22Rv1 (cell line): ENCODE measurements around the gene SEMA5A.
A peak's percentile ranks its signal among the peaks of the same experiment; 100 is the strongest.

ENCODE experiments used
- H3K27ac ChIP-seq: fragments of 450-650 bp; 2 replicates; pipeline ENCODE4 v1.5.1; 2017
- ZFX ChIP-seq: fragments of 450-650 bp; IDR thresholded peaks from 2 replicates; pipeline ENCODE4 v1.6.1; 2017; ENCODE audit warnings: antibody characterized with exemption, borderline replicate concordance
- TF ChIP-seq, protein P1 (sequence below): fragments of 450-650 bp; IDR thresholded peaks from 2 replicates; pipeline ENCODE4 v1.5.1; 2017; ENCODE audit warnings: mild to moderate bottlenecking

Gene SEMA5A

DNA sequence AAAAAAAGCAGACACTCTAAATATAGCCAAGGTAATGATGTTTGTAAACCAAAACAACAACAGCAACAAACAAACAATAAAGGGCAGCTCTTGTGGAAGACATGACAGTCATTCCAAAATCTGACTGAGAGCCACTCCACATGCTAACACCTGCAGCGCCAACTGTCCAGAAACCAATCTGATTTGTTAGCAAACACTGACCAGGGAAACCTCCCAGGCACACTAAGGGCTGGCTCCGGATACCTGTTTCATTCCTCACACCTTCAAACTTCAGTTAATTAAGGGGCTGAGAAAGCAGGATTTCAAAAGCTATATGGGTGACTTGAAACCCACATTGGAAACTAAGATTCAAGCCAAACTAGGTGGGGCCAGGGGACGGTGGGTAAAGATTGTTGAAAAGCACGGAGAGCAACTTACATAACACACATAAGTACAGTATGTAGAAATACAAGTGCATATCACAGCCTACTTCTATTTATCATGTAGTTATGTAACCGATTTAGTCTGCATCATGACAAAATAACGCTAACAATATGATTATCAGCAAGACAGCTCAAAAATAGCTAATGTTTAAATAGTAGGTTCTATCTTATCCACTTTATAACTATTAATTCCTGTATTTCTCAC, 203.6 kb downstream of the SEMA5A start:
- TF ChIP-seq ZFX = no peak
- no peak overlapping the region for H3K27ac ChIP-seq

DNA sequence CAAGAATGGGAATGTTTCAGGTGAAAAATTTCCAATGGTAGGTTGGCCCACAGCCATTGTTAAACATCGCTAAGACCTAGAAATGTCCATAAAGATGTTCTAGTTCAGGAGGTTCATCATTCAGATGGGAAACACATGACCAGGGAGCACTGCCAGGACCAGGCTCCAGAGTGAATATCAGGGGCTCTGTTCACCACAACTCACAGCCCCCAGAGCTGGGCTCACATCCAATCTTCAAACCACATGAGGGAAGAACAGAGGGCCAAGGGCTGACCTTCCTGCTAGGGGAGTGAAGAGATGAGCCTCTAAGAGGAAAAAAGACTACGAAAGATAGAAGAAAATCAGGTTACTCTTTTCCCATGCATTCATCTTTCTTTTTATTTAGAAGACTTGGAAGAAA, 205.8 kb downstream of the SEMA5A start:
- H3K27ac ChIP-seq = no peak overlapping the region
- TF ChIP-seq, protein P1, sequence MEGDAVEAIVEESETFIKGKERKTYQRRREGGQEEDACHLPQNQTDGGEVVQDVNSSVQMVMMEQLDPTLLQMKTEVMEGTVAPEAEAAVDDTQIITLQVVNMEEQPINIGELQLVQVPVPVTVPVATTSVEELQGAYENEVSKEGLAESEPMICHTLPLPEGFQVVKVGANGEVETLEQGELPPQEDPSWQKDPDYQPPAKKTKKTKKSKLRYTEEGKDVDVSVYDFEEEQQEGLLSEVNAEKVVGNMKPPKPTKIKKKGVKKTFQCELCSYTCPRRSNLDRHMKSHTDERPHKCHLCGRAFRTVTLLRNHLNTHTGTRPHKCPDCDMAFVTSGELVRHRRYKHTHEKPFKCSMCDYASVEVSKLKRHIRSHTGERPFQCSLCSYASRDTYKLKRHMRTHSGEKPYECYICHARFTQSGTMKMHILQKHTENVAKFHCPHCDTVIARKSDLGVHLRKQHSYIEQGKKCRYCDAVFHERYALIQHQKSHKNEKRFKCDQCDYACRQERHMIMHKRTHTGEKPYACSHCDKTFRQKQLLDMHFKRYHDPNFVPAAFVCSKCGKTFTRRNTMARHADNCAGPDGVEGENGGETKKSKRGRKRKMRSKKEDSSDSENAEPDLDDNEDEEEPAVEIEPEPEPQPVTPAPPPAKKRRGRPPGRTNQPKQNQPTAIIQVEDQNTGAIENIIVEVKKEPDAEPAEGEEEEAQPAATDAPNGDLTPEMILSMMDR = no peak
- TF ChIP-seq ZFX = no peak

DNA sequence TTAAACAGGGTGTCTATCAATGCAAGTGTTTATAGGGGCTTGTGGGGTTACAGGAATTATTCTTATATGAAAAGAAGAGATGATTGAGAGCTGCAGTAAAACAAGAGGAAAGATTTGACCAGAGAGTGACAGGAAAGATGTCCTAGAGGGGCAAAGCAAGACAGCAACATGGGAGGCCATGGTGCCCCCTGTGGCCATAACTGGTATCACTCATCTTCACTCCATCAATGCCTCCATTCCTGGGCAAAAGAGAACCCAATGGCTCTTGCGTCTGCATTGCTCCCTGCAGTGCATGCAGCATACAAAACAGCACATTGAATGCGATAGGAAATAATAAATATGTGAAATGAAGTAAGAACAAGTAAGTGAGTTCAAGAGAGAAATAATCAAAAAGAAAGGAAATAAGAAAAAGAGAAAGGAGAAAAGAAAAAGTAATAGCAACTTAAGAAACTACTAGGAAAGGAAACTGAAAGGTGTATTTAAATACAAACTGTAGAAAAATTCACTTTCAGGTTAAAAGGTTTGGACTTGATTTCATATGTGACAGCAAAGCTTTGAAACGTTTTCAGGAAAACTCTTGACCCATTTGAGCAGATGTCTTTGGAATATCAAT, 206.6 kb downstream of the SEMA5A start:
- no peak overlapping the region for H3K27ac ChIP-seq
- TF ChIP-seq, protein P1 = peak; percentile 71
- no peak for TF ChIP-seq ZFX

DNA sequence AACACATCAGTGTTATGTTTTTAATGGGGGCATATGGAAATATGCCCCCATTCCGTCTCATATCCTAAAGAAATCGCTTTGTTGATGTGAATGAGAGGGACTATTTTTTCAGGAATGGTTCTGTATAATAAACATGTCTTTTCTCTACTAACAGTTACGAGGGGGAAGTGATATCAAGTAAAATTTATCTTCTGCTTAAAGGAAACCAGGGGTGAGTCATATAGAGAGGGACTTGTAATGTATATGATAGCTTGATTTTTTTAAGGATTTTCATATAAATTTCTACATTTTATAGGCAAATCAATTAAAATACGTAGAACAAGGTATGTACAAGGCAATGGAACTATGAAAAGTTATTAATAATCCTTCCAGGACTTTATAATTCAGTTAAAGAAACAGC, 207.1 kb downstream of the SEMA5A start:
- TF ChIP-seq, protein P1 = no peak
- no peak for TF ChIP-seq ZFX

DNA sequence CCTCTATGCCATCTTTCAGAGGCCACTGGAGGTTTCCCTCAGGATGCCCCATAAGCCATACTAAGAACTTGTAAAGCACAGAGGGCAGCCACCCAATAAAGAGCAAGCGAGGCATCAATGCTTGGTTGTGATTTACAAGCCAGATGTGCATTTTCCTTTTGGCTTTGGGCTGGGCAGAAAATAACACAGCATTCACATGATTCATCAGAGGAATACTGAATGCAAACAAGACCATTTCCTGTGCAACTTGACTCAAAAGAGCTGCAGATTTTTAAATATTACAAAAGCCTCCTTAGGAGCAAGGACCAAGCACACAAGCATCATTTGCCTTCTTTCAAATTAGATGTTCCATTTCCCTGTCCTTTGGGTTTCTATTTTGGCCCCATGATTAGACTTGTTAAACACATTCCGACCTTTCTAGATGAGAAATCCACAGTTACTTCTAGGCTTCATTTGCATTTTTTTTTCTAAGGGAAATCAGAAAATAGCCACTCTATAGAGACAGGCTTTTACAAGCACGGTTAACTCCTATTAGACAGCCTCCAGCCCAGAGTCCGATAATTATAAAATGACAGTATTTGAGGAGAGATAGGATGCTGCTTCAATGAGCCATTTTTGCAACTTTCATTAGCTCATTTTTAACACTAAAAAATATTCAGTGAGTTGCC, 207.8 kb downstream of the SEMA5A start:
- TF ChIP-seq ZFX = no peak
- TF ChIP-seq, protein P1 = no peak
- no peak overlapping the region for H3K27ac ChIP-seq

More for the DNA sequence above, 207.1 kb downstream of the SEMA5A start:
- H3K27ac ChIP-seq = no peak overlapping the region

DNA sequence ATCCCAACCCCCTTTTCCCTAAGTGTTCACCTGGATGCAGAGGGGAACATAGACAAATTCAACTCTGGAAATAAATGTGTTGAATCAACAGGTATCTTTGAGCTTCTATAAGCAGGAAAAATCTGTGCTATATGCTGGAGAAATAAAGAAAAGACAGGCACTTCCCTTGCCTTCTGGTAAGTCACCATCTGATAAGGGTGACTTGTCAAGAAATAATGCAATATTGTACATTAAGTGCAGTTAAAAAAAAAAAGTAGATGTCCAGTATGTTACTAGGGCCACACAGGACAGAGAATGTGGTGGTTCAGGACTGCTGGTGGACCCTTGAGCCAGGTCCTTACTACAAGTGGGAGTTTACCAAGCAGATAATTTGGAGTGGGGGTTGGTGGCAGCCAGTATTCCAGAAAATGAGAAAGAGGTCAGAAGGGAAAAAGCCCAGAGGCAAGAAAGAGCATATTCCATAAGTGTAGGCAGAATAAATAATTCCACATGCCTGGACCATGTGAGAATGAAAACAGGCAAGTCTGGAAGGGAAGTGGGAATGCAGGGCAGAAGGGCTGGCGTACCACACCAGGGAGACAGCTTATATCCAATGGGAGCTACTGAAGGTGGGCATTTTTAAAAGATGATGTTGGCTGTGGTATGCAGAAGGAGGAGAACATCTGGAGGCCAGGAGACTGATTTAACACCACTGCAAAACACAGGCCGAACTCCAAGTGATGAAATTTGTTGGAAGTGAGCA, 209.9 kb downstream of the SEMA5A start:
- no peak for TF ChIP-seq ZFX
- TF ChIP-seq, protein P1 = no peak
- no peak overlapping the region for H3K27ac ChIP-seq

DNA sequence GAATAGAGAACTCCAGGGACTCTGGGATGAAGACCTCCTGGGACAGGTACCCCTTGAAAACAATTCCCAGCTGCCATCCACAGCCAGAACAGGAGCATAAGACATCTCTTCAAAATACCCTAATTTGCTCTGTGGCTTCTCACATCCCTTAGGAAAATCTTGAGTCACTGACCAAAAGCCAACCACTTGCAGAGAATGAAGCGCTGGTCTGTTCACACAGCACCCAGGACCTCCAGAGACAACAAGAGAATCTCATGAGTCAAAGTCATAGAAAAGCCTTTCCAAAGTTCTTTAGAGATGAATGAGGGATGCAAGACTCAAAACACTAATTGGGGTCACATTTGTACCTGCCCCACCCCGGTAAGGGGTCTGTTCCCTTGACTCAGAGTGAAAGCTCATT, 210.6 kb downstream of the SEMA5A start:
- TF ChIP-seq ZFX = no peak
- H3K27ac ChIP-seq = no peak overlapping the region

DNA sequence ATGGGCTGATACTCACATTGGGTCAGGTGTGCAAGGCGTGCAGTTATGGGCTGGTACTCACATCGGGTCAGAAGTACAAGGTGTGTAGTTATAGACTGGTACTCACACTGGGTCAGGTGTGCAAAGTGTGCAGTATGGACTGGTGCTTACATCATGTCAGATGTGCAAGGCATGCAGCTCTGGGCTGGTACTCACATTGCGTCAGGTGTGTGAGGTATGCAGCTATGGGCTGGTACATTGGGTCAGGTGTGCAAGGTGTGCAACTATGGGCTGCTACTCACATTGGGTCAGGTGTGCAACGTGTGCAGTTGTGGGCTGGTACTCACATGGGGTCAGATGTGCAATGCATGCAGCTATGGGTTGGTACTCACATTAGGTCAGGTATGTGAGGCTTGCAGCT, 213.8 kb downstream of the SEMA5A start:
- H3K27ac ChIP-seq = no peak overlapping the region
- TF ChIP-seq ZFX = no peak
- TF ChIP-seq, protein P1 = no peak
